HEK293 (cell line): ENCODE data around the gene PRKAG2.

Experiments
- CTCF ChIA-PET: fragments of 350-600 bp; formaldehyde crosslinking; extraction: SDS; loops from one replicate; lab custom pipeline; 2021; ENCODE audit warnings: antibody characterized with exemption; lab: Yijun Ruan, JAX
- POLR2A ChIA-PET: fragments of 300-600 bp; formaldehyde crosslinking; extraction: SDS; loops from one replicate; lab custom pipeline; 2020; ENCODE audit warnings: antibody characterized with exemption, inconsistent platforms; lab: Yijun Ruan, JAX
- H3K27ac ChIP-seq: fragments of 200-500 bp; sonication (Bioruptor generic); 2 replicates; pipeline ENCODE4 v1.5.1; 2014; ENCODE audit warnings: low read depth, low read length, control low read depth, inconsistent platforms; ENCODE audit errors: extremely low read depth
- H3K36me3 ChIP-seq, 2 experiments: fragments of 200-500 bp in 1 of 2; sonication (Bioruptor generic) in 1 of 2; 1 replicate in 1 of 2; 2 replicates in 1 of 2; pipeline ENCODE4 v1.5.1; 2014 to 2017; ENCODE audit warnings: inconsistent platforms in 2 of 2, low read length in 2 of 2; ENCODE audit not compliant: control insufficient read depth in 2 of 2, insufficient read depth in 1 of 2
- H3K4me1 ChIP-seq: fragments of 200-500 bp; sonication (Bioruptor generic); 2 replicates; pipeline ENCODE4 v1.5.1; 2014; ENCODE audit warnings: mild to moderate bottlenecking, low read length, inconsistent platforms; ENCODE audit not compliant: control insufficient read depth, insufficient read depth
- H3K4me3 ChIP-seq: 2 replicates; pipeline ENCODE4 v1.5.1; 2011; ENCODE audit warnings: low read depth, mild to moderate bottlenecking, control low read depth, low read length, moderate library complexity
- H3K9me3 ChIP-seq: fragments of 200-500 bp; sonication (Bioruptor generic); 2 replicates; pipeline ENCODE4 v1.5.1; 2014; ENCODE audit warnings: low read depth, low read length, inconsistent platforms; ENCODE audit not compliant: control insufficient read depth, insufficient read depth
- AEBP2 ChIP-seq: fragments of 450-650 bp; formaldehyde crosslinking; IDR thresholded peaks from 2 replicates; pipeline ENCODE4 v1.5.1; 2016; ENCODE audit warnings: missing biosample characterization, missing genetic modification characterization, borderline replicate concordance
- BCL11B ChIP-seq: fragments of 450-650 bp; formaldehyde crosslinking; IDR thresholded peaks from 2 replicates; pipeline ENCODE4 v1.5.1; 2016; ENCODE audit warnings: low read depth, missing biosample characterization, missing genetic modification characterization
- HOXA7 ChIP-seq: sonication (generic); formaldehyde crosslinking; IDR thresholded peaks from 2 replicates; pipeline ENCODE4 v1.8.1; 2022; ENCODE audit warnings: missing genetic modification reagents, borderline replicate concordance
- SALL2 ChIP-seq: fragments of 450-650 bp; formaldehyde crosslinking; IDR thresholded peaks from 2 replicates; pipeline ENCODE4 v1.5.0; 2017; ENCODE audit warnings: missing biosample characterization, mild to moderate bottlenecking, missing genetic modification characterization, borderline replicate concordance
- ZBTB1 ChIP-seq: fragments of 450-650 bp; formaldehyde crosslinking; IDR thresholded peaks from 2 replicates; pipeline ENCODE4 v1.5.1; 2016; ENCODE audit warnings: missing biosample characterization, missing genetic modification characterization
- ZNF10 ChIP-seq: fragments of 450-650 bp; formaldehyde crosslinking; IDR thresholded peaks from 2 replicates; pipeline ENCODE4 v1.5.1; 2017; ENCODE audit warnings: missing biosample characterization, missing genetic modification characterization
- ZNF121 ChIP-seq: fragments of 450-650 bp; formaldehyde crosslinking; IDR thresholded peaks from 2 replicates; pipeline ENCODE4 v1.5.1; 2016; ENCODE audit warnings: missing biosample characterization, missing genetic modification characterization
- ZNF157 ChIP-seq: fragments of 450-650 bp; formaldehyde crosslinking; IDR thresholded peaks from 2 replicates; pipeline ENCODE4 v1.5.1; 2016; ENCODE audit warnings: missing biosample characterization, missing genetic modification characterization
- ZNF404 ChIP-seq: fragments of 450-650 bp; formaldehyde crosslinking; IDR thresholded peaks from 2 replicates; pipeline ENCODE4 v1.5.1; 2017; ENCODE audit warnings: missing biosample characterization, missing genetic modification characterization
- ZNF510 ChIP-seq: fragments of 450-650 bp; formaldehyde crosslinking; IDR thresholded peaks from 2 replicates; pipeline ENCODE4 v1.5.1; 2018; ENCODE audit warnings: mild to moderate bottlenecking, missing genetic modification characterization, missing biosample characterization; ENCODE audit not compliant: insufficient replicate concordance
- ZNF514 ChIP-seq: fragments of 450-650 bp; formaldehyde crosslinking; IDR thresholded peaks from 2 replicates; pipeline ENCODE4 v1.5.1; 2016; ENCODE audit warnings: missing biosample characterization, missing genetic modification characterization
- ZNF521 ChIP-seq: fragments of 450-650 bp; formaldehyde crosslinking; IDR thresholded peaks from 2 replicates; pipeline ENCODE4 v1.5.1; 2017; ENCODE audit warnings: missing biosample characterization, mild to moderate bottlenecking, missing genetic modification characterization
- ZNF529 ChIP-seq: fragments of 450-650 bp; formaldehyde crosslinking; IDR thresholded peaks from 2 replicates; pipeline ENCODE4 v1.5.1; 2017; ENCODE audit warnings: missing genetic modification characterization, missing biosample characterization; ENCODE audit not compliant: insufficient replicate concordance
- ZNF530 ChIP-seq: fragments of 450-650 bp; formaldehyde crosslinking; IDR thresholded peaks from 2 replicates; pipeline ENCODE4 v1.5.1; 2016; ENCODE audit warnings: low read depth, missing biosample characterization, missing genetic modification characterization
- ZNF544 ChIP-seq: fragments of 450-650 bp; formaldehyde crosslinking; IDR thresholded peaks from 2 replicates; pipeline ENCODE4 v1.5.0; 2017; ENCODE audit warnings: missing biosample characterization, missing genetic modification characterization
- ZNF585B ChIP-seq: fragments of 450-650 bp; formaldehyde crosslinking; IDR thresholded peaks from 2 replicates; pipeline ENCODE4 v1.5.1; 2016; ENCODE audit warnings: missing biosample characterization, missing genetic modification characterization
- ZNF600 ChIP-seq: fragments of 450-650 bp; formaldehyde crosslinking; IDR thresholded peaks from 2 replicates; pipeline ENCODE4 v1.5.1; 2016; ENCODE audit warnings: missing biosample characterization, missing genetic modification characterization
- ZNF623 ChIP-seq: fragments of 450-650 bp; formaldehyde crosslinking; IDR thresholded peaks from 2 replicates; pipeline ENCODE4 v1.5.1; 2016; ENCODE audit warnings: missing biosample characterization, missing genetic modification characterization
- ZNF624 ChIP-seq: fragments of 450-650 bp; formaldehyde crosslinking; IDR thresholded peaks from 2 replicates; pipeline ENCODE4 v1.5.1; 2017; ENCODE audit warnings: missing biosample characterization, missing genetic modification characterization
- ZNF658 ChIP-seq: fragments of 450-650 bp; formaldehyde crosslinking; IDR thresholded peaks from 2 replicates; pipeline ENCODE4; 2016; ENCODE audit warnings: missing biosample characterization, missing genetic modification characterization
- ZNF660 ChIP-seq: fragments of 450-650 bp; IDR thresholded peaks from 2 replicates; pipeline ENCODE4 v1.5.1; 2018; ENCODE audit warnings: missing biosample characterization, mild to moderate bottlenecking, missing genetic modification characterization
- ZNF664 ChIP-seq: fragments of 450-650 bp; formaldehyde crosslinking; IDR thresholded peaks from 2 replicates; pipeline ENCODE4 v1.5.1; 2016; ENCODE audit warnings: missing biosample characterization, missing genetic modification characterization
- TF ChIP-seq, protein P1 (sequence below): fragments of 450-650 bp; formaldehyde crosslinking; IDR thresholded peaks from 2 replicates; pipeline ENCODE4 v1.5.1; 2017; ENCODE audit warnings: missing biosample characterization, missing genetic modification characterization
- TF ChIP-seq, protein P2 (sequence below): fragments of 450-650 bp; formaldehyde crosslinking; IDR thresholded peaks from 2 replicates; pipeline ENCODE4 v1.5.1; 2017; ENCODE audit warnings: missing biosample characterization, missing genetic modification characterization

PRKAG2 gene

DNA sequence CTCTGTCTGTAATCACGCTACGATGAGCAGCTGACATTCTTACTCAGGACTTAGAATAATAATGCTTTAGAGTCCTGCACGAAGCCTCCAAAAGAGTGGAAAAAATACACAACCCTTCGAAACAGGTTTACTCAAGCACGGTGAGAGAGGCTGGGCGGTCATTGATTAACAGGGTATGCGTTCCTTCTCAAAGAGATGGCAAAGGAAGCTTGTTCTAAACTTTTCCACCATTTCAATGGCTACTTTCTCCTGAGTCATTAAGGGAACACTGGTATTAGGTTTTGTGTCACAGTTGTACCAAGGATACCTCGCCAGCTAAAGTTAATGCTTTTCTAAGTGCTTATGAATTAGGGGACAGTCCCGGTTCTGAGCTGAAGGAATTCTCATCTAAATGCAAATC, 215.3 kb downstream of the PRKAG2 start (continued):
- TF ChIP-seq ZNF623 (tag by site-specific recombination) = no peak

DNA sequence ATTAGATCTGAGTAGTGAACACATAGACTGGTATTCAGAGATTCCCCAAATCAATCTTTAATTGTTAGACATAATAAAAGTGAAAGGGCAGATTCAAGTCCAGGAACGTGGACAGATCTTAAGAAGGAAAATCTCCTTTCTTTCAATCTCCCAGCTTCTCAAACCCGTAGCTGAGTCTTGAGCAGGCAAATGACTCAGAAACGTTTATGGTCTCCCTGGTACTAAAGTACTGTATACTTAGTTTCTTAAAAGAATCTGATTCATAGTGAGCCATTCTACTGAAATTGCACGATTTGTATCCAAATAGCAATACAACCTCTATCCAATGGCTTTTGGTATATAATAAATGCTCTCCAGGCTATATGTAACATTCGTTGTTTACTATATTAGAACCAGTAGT, 216.8 kb downstream of the PRKAG2 start:
- Histone ChIP-seq H3K27ac (no peak overlapping the region), H3K4me1 (no peaks in the 10 kb centered on the region), H3K36me3 (no peaks in the 10 kb centered on the region), H3K4me3 (no peak overlapping the region), H3K9me3 (no peaks in the 10 kb centered on the region)
- ChIA-PET CTCF (interaction anchor here (1.6 to 1.8 kb wide), 3 partner anchors 27 to 45 kb away, joined by 3 to 4 read pairs (median 3); no protein-coding TSS in a partner anchor), POLR2A (no interaction called here)
- TF ChIP-seq ZNF585B (no peak), ZNF624 (tag by site-specific recombination) (no peak), ZNF514 (tag by site-specific recombination) (no peak), SALL2 (tag by site-specific recombination) (no peak), ZNF157 (no peak), ZBTB1 (tag by site-specific recombination) (no peak), ZNF660 (tag by site-specific recombination) (no peak), AEBP2 (tag by site-specific recombination) (no peak), BCL11B (tag by site-specific recombination) (no peak), ZNF121 (no peak), ZNF404 (no peak), ZNF510 (tag by site-specific recombination) (no peak), ZNF658 (no peak), ZNF544 (no peak), ZNF10 (tag by site-specific recombination) (no peak)
- TF ChIP-seq, protein P1, sequence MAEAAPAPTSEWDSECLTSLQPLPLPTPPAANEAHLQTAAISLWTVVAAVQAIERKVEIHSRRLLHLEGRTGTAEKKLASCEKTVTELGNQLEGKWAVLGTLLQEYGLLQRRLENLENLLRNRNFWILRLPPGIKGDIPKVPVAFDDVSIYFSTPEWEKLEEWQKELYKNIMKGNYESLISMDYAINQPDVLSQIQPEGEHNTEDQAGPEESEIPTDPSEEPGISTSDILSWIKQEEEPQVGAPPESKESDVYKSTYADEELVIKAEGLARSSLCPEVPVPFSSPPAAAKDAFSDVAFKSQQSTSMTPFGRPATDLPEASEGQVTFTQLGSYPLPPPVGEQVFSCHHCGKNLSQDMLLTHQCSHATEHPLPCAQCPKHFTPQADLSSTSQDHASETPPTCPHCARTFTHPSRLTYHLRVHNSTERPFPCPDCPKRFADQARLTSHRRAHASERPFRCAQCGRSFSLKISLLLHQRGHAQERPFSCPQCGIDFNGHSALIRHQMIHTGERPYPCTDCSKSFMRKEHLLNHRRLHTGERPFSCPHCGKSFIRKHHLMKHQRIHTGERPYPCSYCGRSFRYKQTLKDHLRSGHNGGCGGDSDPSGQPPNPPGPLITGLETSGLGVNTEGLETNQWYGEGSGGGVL (tag by site-specific recombination) = no peak
- TF ChIP-seq, protein P2, sequence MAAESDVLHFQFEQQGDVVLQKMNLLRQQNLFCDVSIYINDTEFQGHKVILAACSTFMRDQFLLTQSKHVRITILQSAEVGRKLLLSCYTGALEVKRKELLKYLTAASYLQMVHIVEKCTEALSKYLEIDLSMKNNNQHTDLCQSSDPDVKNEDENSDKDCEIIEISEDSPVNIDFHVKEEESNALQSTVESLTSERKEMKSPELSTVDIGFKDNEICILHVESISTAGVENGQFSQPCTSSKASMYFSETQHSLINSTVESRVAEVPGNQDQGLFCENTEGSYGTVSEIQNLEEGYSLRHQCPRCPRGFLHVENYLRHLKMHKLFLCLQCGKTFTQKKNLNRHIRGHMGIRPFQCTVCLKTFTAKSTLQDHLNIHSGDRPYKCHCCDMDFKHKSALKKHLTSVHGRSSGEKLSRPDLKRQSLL (tag by site-specific recombination) = no peak

DNA sequence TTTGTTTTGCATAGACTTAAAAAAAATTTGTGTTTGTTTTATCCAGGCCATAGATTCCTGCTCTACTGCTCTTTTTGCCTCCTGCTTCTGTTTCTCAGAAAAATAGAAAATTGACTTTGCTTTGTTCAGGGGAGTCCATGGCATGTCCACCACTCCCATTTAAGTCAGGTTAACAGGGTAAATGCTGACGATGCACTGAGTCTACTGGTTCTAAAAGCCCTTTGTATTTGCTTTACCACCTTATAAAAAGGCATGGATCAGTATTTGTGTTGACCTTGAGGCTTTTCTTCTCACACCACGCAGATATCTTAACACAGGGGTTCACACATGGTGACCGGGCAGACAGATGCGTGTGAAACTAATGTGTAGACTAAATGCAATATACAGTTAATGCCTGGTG, 217.7 kb downstream of the PRKAG2 start:
- H3K36me3 ChIP-seq = no peaks in the 10 kb centered on the region
- no peaks in the 10 kb centered on the region for H3K9me3 ChIP-seq
- POLR2A ChIA-PET = no interaction called here
- H3K4me1 ChIP-seq = no peaks in the 10 kb centered on the region
- H3K27ac ChIP-seq = no peak overlapping the region
- TF ChIP-seq ZNF530 (tag by site-specific recombination) = no peak
- no peak for TF ChIP-seq ZNF521
- TF ChIP-seq HOXA7 (CRISPR knock-in tag) = no peak
- TF ChIP-seq ZNF664 (tag by site-specific recombination) = no peak
- no peak for TF ChIP-seq ZNF600 (tag by site-specific recombination)
- no peak for TF ChIP-seq ZNF529 (tag by site-specific recombination)
- no peak overlapping the region for H3K4me3 ChIP-seq
- CTCF ChIA-PET = interaction anchor here (0.6 to 1.8 kb wide), 3 partner anchors 26 to 46 kb away, joined by 3 to 4 read pairs (median 3); no protein-coding TSS in a partner anchor
